K562 (cell line): ENCODE measurements around the gene HSD3B7. TPM values are rescaled to one million over a fixed set of nuclear protein-coding genes. Genes with fewer than 3 reads are reported as not detected.

Experiments used
- BCLAF1 ChIP-seq, 2 experiments: fragments of 450-650 bp in 1 of 2; IDR thresholded peaks; 2 replicates each; pipeline ENCODE4 v1.6.1; 2011 to 2017; ENCODE audit warnings: low read depth in 2 of 2, antibody characterized with exemption in 1 of 2, borderline replicate concordance in 1 of 2, low read length in 1 of 2, mild to moderate bottlenecking in 1 of 2, mixed read lengths in 1 of 2; ENCODE audit not compliant: control insufficient read depth in 1 of 2
- DLX4 ChIP-seq: fragments of 250-450 bp; sonication (Bioruptor Pico); IDR thresholded peaks from 2 replicates; pipeline ENCODE4 v1.6.1; 2021; ENCODE audit warnings: mild to moderate bottlenecking
- DNMT1 ChIP-seq: fragments of 450-650 bp; IDR thresholded peaks from 2 replicates; pipeline ENCODE4 v1.6.1; 2016; ENCODE audit warnings: antibody characterized with exemption, mild to moderate bottlenecking
- FOS ChIP-seq: IDR thresholded peaks from 3 replicates; pipeline ENCODE4 v1.6.1; 2011; ENCODE audit not compliant: insufficient read length; ENCODE audit errors: extremely low read depth
- HDGF ChIP-seq: fragments of 450-650 bp; IDR thresholded peaks from 2 replicates; pipeline ENCODE4 v1.6.1; 2016
- MAFK ChIP-seq: IDR thresholded peaks from 2 replicates; pipeline ENCODE4 v1.6.1; 2011; ENCODE audit warnings: low read length, improper control_type of control experiment
- NFE2L1 ChIP-seq: fragments of 450-650 bp; IDR thresholded peaks from 2 replicates; pipeline ENCODE4 v1.6.1; 2016; ENCODE audit warnings: missing genetic modification characterization, low read depth, mild to moderate bottlenecking, missing compliant biosample characterization, moderate library complexity, borderline replicate concordance
- PHF8 ChIP-seq: fragments of 200-600 bp; sonication (generic); IDR thresholded peaks from 2 replicates; pipeline ENCODE4 v1.6.1; 2012; ENCODE audit warnings: mixed run types, mild to moderate bottlenecking, inconsistent platforms, low read length, moderate library complexity, borderline replicate concordance
- PRDM10 ChIP-seq: fragments of 450-650 bp; IDR thresholded peaks from 2 replicates; pipeline ENCODE4 v1.6.1; 2018; ENCODE audit not compliant: partially characterized antibody
- SMAD1 ChIP-seq: fragments of 150-350 bp; IDR thresholded peaks from 2 replicates; pipeline ENCODE4 v1.6.1; 2014; ENCODE audit warnings: low read length, low read depth; ENCODE audit not compliant: partially characterized antibody
- STAG1 ChIP-seq: sonication (generic); formaldehyde crosslinking; IDR thresholded peaks from 2 replicates; pipeline ENCODE4 v1.5.0; 2020; ENCODE audit warnings: missing genetic modification reagents, borderline replicate concordance
- TSHZ1 ChIP-seq: fragments of 250-450 bp; sonication (Bioruptor Pico); IDR thresholded peaks from 2 replicates; pipeline ENCODE4 v1.4.0; 2020; ENCODE audit warnings: mild to moderate bottlenecking, moderate library complexity
- ZBTB9 ChIP-seq: fragments of 450-650 bp; formaldehyde crosslinking; IDR thresholded peaks from 2 replicates; pipeline ENCODE4 v1.4.0; 2020; ENCODE audit warnings: mild to moderate bottlenecking, moderate library complexity
- ZNF274 ChIP-seq: IDR thresholded peaks from 2 replicates; pipeline ENCODE4 v1.6.1; 2011; ENCODE audit warnings: low read depth, mild to moderate bottlenecking, low read length, moderate library complexity, borderline replicate concordance
- polyA plus RNA-seq, 8 experiments: library from polyadenylated mRNA; depleted of rRNA in 4 of 8; stranded (reverse) in 5 of 8; unstranded in 3 of 8; fragments of >200 nt; fragmentation: Nextera tagmentation in 2 of 8; fragmentation: Illumina TruSeq in 1 of 8; extraction: Ambion mirVana in 2 of 8; extraction: Trizol in 1 of 8; gene quantifications; 2 replicates each; pipeline versions ENCODE4 v1.2.1 to v1.2.3, GENCODE V29; 2011 to 2014; ENCODE audit warnings: inconsistent platforms in 1 of 8, missing spikeins in 1 of 8
- total RNA-seq, 7 experiments: library from RNA; depleted of rRNA in 6 of 7; stranded (reverse); fragments of >200 nt in 6 of 7; fragmentation: Illumina TruSeq in 2 of 7; extraction: Trizol in 2 of 7; gene quantifications; 2 replicates each; pipeline versions ENCODE4 v1.2.1 to v1.2.3, GENCODE V29; 2011 to 2021; ENCODE audit warnings: low replicate concordance in 1 of 7

The HSD3B7 gene
- total and polyA plus RNA-seq, 9 of the 15 experiments (the other 6 are each of a cell fraction or from before 2014, with no cell fraction given) = 5.4 to 49.1 (median 23.0) TPM

GRCh38 chr16:30957456-30958174, 27.4 kb upstream of the HSD3B7 start, which contains the start of gene SETD1A (continued):
- TF ChIP-seq BCLAF1 (IDR thresholded peaks at IDR 0.05; ENCODE audit: borderline replicate concordance in 1 of 2, control insufficient read depth in 1 of 2, low read depth in 2 of 2, low read length in 1 of 2) = no peak
- no peak for TF ChIP-seq FOS
- peak; percentile 60; the same call in 1 of the 2 replicates for TF ChIP-seq PHF8
- no peak for TF ChIP-seq ZNF274
- peak; percentile 66 for TF ChIP-seq PRDM10
- TF ChIP-seq SMAD1 = peak; percentile 53
- no peak for TF ChIP-seq DNMT1
- peak; percentile 87; the same call in 1 of the 2 replicates for TF ChIP-seq HDGF
- no peak for TF ChIP-seq STAG1 (CRISPR knock-in tag)
- TF ChIP-seq NFE2L1 = no peak
- TF ChIP-seq TSHZ1 (CRISPR knock-in tag) = no peak
- no peak for TF ChIP-seq DLX4 (CRISPR knock-in tag)
- no peak for TF ChIP-seq MAFK
- TF ChIP-seq ZBTB9 (CRISPR knock-in tag) = peak; percentile 69; the same call in 1 of the 2 replicates
